Astrocyte (in vitro differentiated cells and primary cell): ENCODE results near the gene UBR1. TPM values are rescaled to one million over a fixed set of nuclear protein-coding genes. Genes with fewer than 3 reads are reported as not detected.
"Not testable (repeated sequence)": the region's sequence is repeated elsewhere in the genome, so short reads cannot be mapped to it uniquely, and the experiment has no call there.

Experiments used
- DNase-seq: peaks from one replicate; pipeline ENCODE4 v3.0.0-alpha.2; 2010; ENCODE audit warnings: low read depth
- FAIRE-seq: peaks from 2 replicates; lab custom pipeline; 2011; peaks lifted over from hg19 to GRCh38; lab: Jason Lieb, UNC
- H2AFZ ChIP-seq: 2 replicates; pipeline ENCODE4 v1.6.0; 2012; ENCODE audit warnings: low read depth, low read length, inconsistent platforms
- H3K27ac ChIP-seq: 2 replicates; pipeline ENCODE4 v1.5.1; 2011; ENCODE audit warnings: low read depth, low read length, inconsistent platforms
- H3K27me3 ChIP-seq: 2 replicates; pipeline ENCODE4 v1.6.0; 2011; ENCODE audit warnings: low read length, inconsistent platforms; ENCODE audit not compliant: insufficient read depth
- H3K36me3 ChIP-seq: 2 replicates; pipeline ENCODE4 v1.5.1; 2011; ENCODE audit warnings: low read length, inconsistent platforms; ENCODE audit not compliant: insufficient read depth
- H3K4me1 ChIP-seq: 2 replicates; pipeline ENCODE4 v1.5.1; 2011; ENCODE audit warnings: low read length, inconsistent platforms; ENCODE audit not compliant: insufficient read depth
- H3K4me2 ChIP-seq: 2 replicates; pipeline ENCODE4 v1.6.0; 2012; ENCODE audit warnings: low read length, inconsistent platforms
- H3K4me3 ChIP-seq: 2 replicates; pipeline ENCODE4 v1.5.1; 2011; ENCODE audit warnings: low read depth, mild to moderate bottlenecking, low read length, inconsistent platforms; ENCODE audit not compliant: insufficient read depth
- H3K79me2 ChIP-seq: 2 replicates; pipeline ENCODE4 v1.6.0; 2012; ENCODE audit warnings: mild to moderate bottlenecking, low read length, inconsistent platforms; ENCODE audit not compliant: insufficient read depth
- H3K9ac ChIP-seq: 2 replicates; pipeline ENCODE4 v1.6.0; 2012; ENCODE audit warnings: mild to moderate bottlenecking, low read length, inconsistent platforms
- H3K9me3 ChIP-seq: 2 replicates; pipeline ENCODE4 v1.5.1; 2012; ENCODE audit warnings: low read depth, mild to moderate bottlenecking, low read length, inconsistent platforms; ENCODE audit not compliant: insufficient read depth
- H4K20me1 ChIP-seq: 2 replicates; pipeline ENCODE4 v1.6.0; 2012; ENCODE audit warnings: low read length, inconsistent platforms; ENCODE audit not compliant: insufficient read depth
- H3K27ac Mint-ChIP-seq: one replicate; pipeline ENCODE4 v1.8.0; 2021; ENCODE audit warnings: mild to moderate bottlenecking, mixed read lengths; ENCODE audit not compliant: unreplicated experiment
- H3K27me3 Mint-ChIP-seq: one replicate; pipeline ENCODE4 v1.8.0; 2021; ENCODE audit warnings: low read depth, mixed read lengths; ENCODE audit not compliant: unreplicated experiment
- H3K36me3 Mint-ChIP-seq: one replicate; pipeline ENCODE4 v1.8.0; 2021; ENCODE audit warnings: low read depth, mixed read lengths; ENCODE audit not compliant: unreplicated experiment
- H3K4me1 Mint-ChIP-seq: one replicate; pipeline ENCODE4 v1.8.0; 2021; ENCODE audit warnings: low read depth, mixed read lengths; ENCODE audit not compliant: unreplicated experiment
- H3K4me3 Mint-ChIP-seq: one replicate; pipeline ENCODE4 v1.8.0; 2021; ENCODE audit warnings: mild to moderate bottlenecking, moderate library complexity, mixed read lengths; ENCODE audit not compliant: unreplicated experiment
- H3K9me3 Mint-ChIP-seq: one replicate; pipeline ENCODE4 v1.8.0; 2021; ENCODE audit warnings: mild to moderate bottlenecking, mixed read lengths; ENCODE audit not compliant: unreplicated experiment
- EZH2 ChIP-seq: IDR thresholded peaks from 2 replicates; pipeline ENCODE4 v1.6.1; 2012; ENCODE audit warnings: mild to moderate bottlenecking, low read length, inconsistent platforms; ENCODE audit not compliant: insufficient read depth
- total RNA-seq: library from RNA; stranded (reverse); gene quantifications from 2 replicates; pipeline ENCODE4 v1.2.1, GENCODE V29; 2021
- TF ChIP-seq, protein P1 (sequence below): IDR thresholded peaks from 2 replicates; pipeline ENCODE4 v1.5.1; 2011; ENCODE audit warnings: low read depth, mild to moderate bottlenecking, inconsistent platforms, low read length, moderate library complexity; ENCODE audit not compliant: insufficient read depth

The UBR1 gene
- total RNA-seq, 1 donor from 2014 or later: 25.7 TPM

DNA sequence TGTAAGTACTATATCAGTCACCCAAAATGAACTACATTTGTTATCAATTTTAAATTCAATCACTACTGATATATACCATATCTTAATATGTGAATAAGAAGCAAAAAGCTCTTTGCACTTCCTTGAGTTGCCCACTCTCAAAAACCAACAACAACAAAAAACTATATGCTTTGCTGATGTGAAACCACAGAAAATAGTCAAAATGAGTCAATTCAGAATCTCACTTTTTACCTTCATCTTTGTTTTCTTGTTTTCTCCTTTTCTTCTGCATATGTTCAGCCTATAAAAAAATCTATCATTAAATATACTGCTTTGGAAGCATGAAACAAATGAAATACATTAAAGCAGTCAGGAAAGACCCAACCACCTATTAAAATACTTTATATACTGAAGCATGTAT is 80.7 kb downstream of the UBR1 start:
- DNase-seq: no peak
- H3K36me3 Mint-ChIP-seq: peaks cover 12% of the 10 kb centered on the region

DNA sequence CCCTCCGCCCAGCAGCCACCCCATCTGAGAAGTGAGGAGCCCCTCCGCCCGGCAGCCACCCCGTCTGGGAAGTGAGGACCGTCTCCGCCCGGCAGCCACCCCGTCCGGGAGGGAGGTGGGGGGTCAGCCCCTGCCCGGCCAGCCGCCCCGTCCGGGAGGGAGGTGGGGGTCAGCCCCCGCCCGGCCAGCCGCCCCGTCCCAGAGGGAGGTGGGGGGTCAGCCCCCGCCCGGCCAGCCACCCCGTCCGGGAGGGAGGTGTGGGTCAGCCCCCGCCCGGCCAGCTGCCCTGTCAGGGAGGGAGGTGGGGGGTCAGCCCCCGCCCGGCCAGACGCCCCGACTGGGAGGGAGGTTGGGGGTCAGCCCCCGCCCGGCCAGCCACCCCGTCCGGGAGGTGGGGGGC is 91.2 kb downstream of the UBR1 start:
- H3K4me1 Mint-ChIP-seq, H3K79me2 ChIP-seq, H3K4me2 ChIP-seq, H3K4me3 Mint-ChIP-seq, H3K27ac Mint-ChIP-seq, H3K9me3 ChIP-seq, H3K27me3 ChIP-seq, DNase-seq, H3K9ac ChIP-seq, H3K4me1 ChIP-seq, H3K27me3 Mint-ChIP-seq, H2AFZ ChIP-seq, H4K20me1 ChIP-seq, H3K36me3 ChIP-seq, H3K27ac ChIP-seq, FAIRE-seq, H3K9me3 Mint-ChIP-seq, H3K4me3 ChIP-seq: not testable (repeated sequence)
- H3K36me3 Mint-ChIP-seq: peaks cover 14% of the 10 kb centered on the region

More for the DNA sequence above, 80.7 kb downstream of the UBR1 start:
- no peaks in the 10 kb centered on the region for H3K27me3 Mint-ChIP-seq
- H3K4me1 Mint-ChIP-seq: no peaks in the 10 kb centered on the region
- no peaks in the 10 kb centered on the region for H3K9me3 ChIP-seq
- no peaks in the 10 kb centered on the region for H3K4me1 ChIP-seq
- no peak overlapping the region for H3K27ac ChIP-seq
- no peaks in the 10 kb centered on the region for H3K9me3 Mint-ChIP-seq
- FAIRE-seq: no peak
- no peak overlapping the region for H3K9ac ChIP-seq
- H3K79me2 ChIP-seq: no peaks in the 10 kb centered on the region
- H3K27ac Mint-ChIP-seq: no peak overlapping the region
- peaks cover 24% of the 10 kb centered on the region for H3K36me3 ChIP-seq
- TF ChIP-seq EZH2: no peak
- H3K4me3 ChIP-seq: no peak overlapping the region
- no peaks in the 10 kb centered on the region for H4K20me1 ChIP-seq
- H2AFZ ChIP-seq: no peak overlapping the region
- no peak overlapping the region for H3K4me2 ChIP-seq
- no peak overlapping the region for H3K4me3 Mint-ChIP-seq
- no peaks in the 10 kb centered on the region for H3K27me3 ChIP-seq

DNA sequence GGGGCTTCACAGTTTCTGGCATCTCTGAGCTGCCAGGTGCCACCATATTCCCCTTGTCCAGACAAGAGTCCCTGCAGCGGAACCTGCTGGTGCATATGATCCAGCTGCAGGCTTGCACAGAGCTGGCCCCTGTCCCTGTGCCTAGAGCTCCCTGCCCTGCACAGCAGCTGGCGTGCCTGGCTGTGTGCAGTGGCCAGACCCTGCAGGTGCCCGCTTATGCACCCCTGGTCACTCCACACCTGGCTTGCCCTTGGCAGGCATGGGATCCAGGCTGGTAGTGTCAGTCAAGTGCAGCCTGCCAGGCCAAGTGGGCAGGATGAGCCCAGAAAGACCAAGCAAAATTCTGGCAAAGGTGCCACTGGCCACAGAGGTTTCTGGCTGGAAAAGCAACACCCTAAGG is 96.6 kb downstream of the UBR1 start:
- Histone ChIP-seq H3K36me3 (peaks cover 15% of the 10 kb centered on the region), H3K9ac (no peak overlapping the region), H3K79me2 (no peaks in the 10 kb centered on the region), H4K20me1 (no peaks in the 10 kb centered on the region), H3K4me3 (no peak overlapping the region), H2AFZ (no peak overlapping the region), H3K27ac (no peak overlapping the region), H3K4me1 (no peaks in the 10 kb centered on the region), H3K4me2 (no peak overlapping the region), H3K9me3 (no peaks in the 10 kb centered on the region), H3K27me3 (no peaks in the 10 kb centered on the region)
- H3K4me1 Mint-ChIP-seq: no peaks in the 10 kb centered on the region
- H3K27me3 Mint-ChIP-seq: no peaks in the 10 kb centered on the region
- no peak overlapping the region for H3K4me3 Mint-ChIP-seq
- FAIRE-seq: no peak
- peaks cover 15% of the 10 kb centered on the region for H3K36me3 Mint-ChIP-seq
- TF ChIP-seq, protein P1, sequence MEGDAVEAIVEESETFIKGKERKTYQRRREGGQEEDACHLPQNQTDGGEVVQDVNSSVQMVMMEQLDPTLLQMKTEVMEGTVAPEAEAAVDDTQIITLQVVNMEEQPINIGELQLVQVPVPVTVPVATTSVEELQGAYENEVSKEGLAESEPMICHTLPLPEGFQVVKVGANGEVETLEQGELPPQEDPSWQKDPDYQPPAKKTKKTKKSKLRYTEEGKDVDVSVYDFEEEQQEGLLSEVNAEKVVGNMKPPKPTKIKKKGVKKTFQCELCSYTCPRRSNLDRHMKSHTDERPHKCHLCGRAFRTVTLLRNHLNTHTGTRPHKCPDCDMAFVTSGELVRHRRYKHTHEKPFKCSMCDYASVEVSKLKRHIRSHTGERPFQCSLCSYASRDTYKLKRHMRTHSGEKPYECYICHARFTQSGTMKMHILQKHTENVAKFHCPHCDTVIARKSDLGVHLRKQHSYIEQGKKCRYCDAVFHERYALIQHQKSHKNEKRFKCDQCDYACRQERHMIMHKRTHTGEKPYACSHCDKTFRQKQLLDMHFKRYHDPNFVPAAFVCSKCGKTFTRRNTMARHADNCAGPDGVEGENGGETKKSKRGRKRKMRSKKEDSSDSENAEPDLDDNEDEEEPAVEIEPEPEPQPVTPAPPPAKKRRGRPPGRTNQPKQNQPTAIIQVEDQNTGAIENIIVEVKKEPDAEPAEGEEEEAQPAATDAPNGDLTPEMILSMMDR: no peak
- TF ChIP-seq EZH2: no peak
- no peak for DNase-seq
- H3K27ac Mint-ChIP-seq: no peak overlapping the region
- H3K9me3 Mint-ChIP-seq: no peaks in the 10 kb centered on the region
